SK-N-MC (cell line): ENCODE measurements around the gene BCAR3.
"Not testable (repeated sequence)": the region's sequence is repeated elsewhere in the genome, so short reads cannot be mapped to it uniquely, and the experiment has no call there.

Experiments
- DNase-seq: peaks from one replicate; pipeline ENCODE4 v3.0.0-alpha.2; 2011; ENCODE audit warnings: low read depth, low spot score
- H3K27ac ChIP-seq: fragments of 200-600 bp; sonication (generic); 2 replicates; pipeline ENCODE4 v1.5.1; 2016; ENCODE audit warnings: mixed run types
- H3K36me3 ChIP-seq: fragments of 200-600 bp; sonication (generic); 2 replicates; pipeline ENCODE4 v1.6.1; 2017; ENCODE audit warnings: antibody characterized with exemption, low read length, mixed read lengths; ENCODE audit not compliant: insufficient read depth
- H3K4me3 ChIP-seq: fragments of 200-600 bp; sonication (generic); 2 replicates; pipeline ENCODE4 v1.5.1; 2016
- H3K9ac ChIP-seq: fragments of 200-600 bp; sonication (generic); 2 replicates; pipeline ENCODE4 v1.8.0; 2017; ENCODE audit warnings: mixed run types, mixed read lengths; ENCODE audit not compliant: insufficient read length
- H3K9me3 ChIP-seq: fragments of 200-600 bp; sonication (generic); 2 replicates; pipeline ENCODE4 v1.6.1; 2017; ENCODE audit warnings: low read depth, mild to moderate bottlenecking, antibody characterized with exemption, low read length, moderate library complexity, mixed read lengths
- EZH2 ChIP-seq: fragments of 200-600 bp; sonication (generic); IDR thresholded peaks from one replicate; pipeline ENCODE4 v1.6.1; 2017; ENCODE audit warnings: antibody characterized with exemption
- FOXP2 ChIP-seq: optimal IDR thresholded peaks from 2 replicates; pipeline ENCODE3; 2011; ENCODE audit warnings: mild to moderate bottlenecking, moderate library complexity; ENCODE audit not compliant: insufficient read depth; ENCODE audit errors: extremely low read length, control extremely low read depth
- POLR2AphosphoS5 ChIP-seq: IDR thresholded peaks from 2 replicates; pipeline ENCODE4 v1.6.1; 2012; ENCODE audit warnings: mild to moderate bottlenecking, low read depth, low read length, borderline replicate concordance

The BCAR3 gene

GRCh38 chr1:93678491-93678890, 3.1 kb downstream of the BCAR3 start:
- Histone ChIP-seq H3K4me3 (no peak overlapping the region), H3K9me3 (no peaks in the 10 kb centered on the region), H3K27ac (no peak overlapping the region), H3K9ac (no peak overlapping the region), H3K36me3 (no peaks in the 10 kb centered on the region)
- no peak for DNase-seq
- TF ChIP-seq FOXP2 (no peak), EZH2 (no peak), POLR2AphosphoS5 (no peak)

- TF ChIP-seq EZH2 (no peak), POLR2AphosphoS5 (no peak), FOXP2 (no peak)
- Histone ChIP-seq H3K27ac (no peak overlapping the region), H3K9me3 (no peaks in the 10 kb centered on the region), H3K9ac (no peak overlapping the region), H3K4me3 (no peak overlapping the region), H3K36me3 (no peaks in the 10 kb centered on the region)
- DNase-seq: no peak
Measured at GRCh38 chr1:93677729-93678128, 3.9 kb downstream of the BCAR3 start.

- Histone ChIP-seq H3K9ac (no peak overlapping the region), H3K36me3 (no peaks in the 10 kb centered on the region), H3K4me3 (no peak overlapping the region), H3K27ac (no peak overlapping the region), H3K9me3 (no peaks in the 10 kb centered on the region)
- no peak for DNase-seq
- TF ChIP-seq EZH2 (no peak), FOXP2 (no peak), POLR2AphosphoS5 (no peak)
Measured at GRCh38 chr1:93676427-93676826, 5.2 kb downstream of the BCAR3 start.

- no peaks in the 10 kb centered on the region for H3K9me3 ChIP-seq
- no peak overlapping the region for H3K4me3 ChIP-seq
- H3K27ac ChIP-seq: no peak overlapping the region
- no peak for DNase-seq
- H3K9ac ChIP-seq: no peak overlapping the region
- TF ChIP-seq FOXP2: no peak
- no peak for TF ChIP-seq POLR2AphosphoS5
- no peak for TF ChIP-seq EZH2
- H3K36me3 ChIP-seq: no peaks in the 10 kb centered on the region
Measured at GRCh38 chr1:93675931-93676330, 5.7 kb downstream of the BCAR3 start.

GRCh38 chr1:93675271-93675670, 6.4 kb downstream of the BCAR3 start:
- Histone ChIP-seq H3K9me3 (no peaks in the 10 kb centered on the region), H3K9ac (no peak overlapping the region), H3K27ac (no peak overlapping the region), H3K36me3 (no peaks in the 10 kb centered on the region), H3K4me3 (no peak overlapping the region)
- no peak for TF ChIP-seq EZH2
- no peak for TF ChIP-seq FOXP2
- no peak for TF ChIP-seq POLR2AphosphoS5
- no peak for DNase-seq

GRCh38 chr1:93674071-93674470, 7.6 kb downstream of the BCAR3 start:
- H3K27ac ChIP-seq, H3K36me3 ChIP-seq: not testable (repeated sequence)

GRCh38 chr1:93673163-93673829, 8.3 kb downstream of the BCAR3 start:
- Histone ChIP-seq H3K4me3 (no peak overlapping the region), H3K27ac (no peak overlapping the region), H3K9ac (no peak overlapping the region), H3K36me3 (no peaks in the 10 kb centered on the region), H3K9me3 (no peaks in the 10 kb centered on the region)
- TF ChIP-seq EZH2 (no peak), POLR2AphosphoS5 (no peak), FOXP2 (no peak)
- no peak for DNase-seq

More at GRCh38 chr1:93674071-93674470, 7.6 kb downstream of the BCAR3 start:
- H3K9me3 ChIP-seq, H3K4me3 ChIP-seq, H3K9ac ChIP-seq, DNase-seq: not testable (repeated sequence)

GRCh38 chr1:93672477-93673162, 9.0 kb downstream of the BCAR3 start:
- Histone ChIP-seq H3K9ac (no peak overlapping the region), H3K36me3 (no peaks in the 10 kb centered on the region), H3K27ac (no peak overlapping the region), H3K9me3 (no peaks in the 10 kb centered on the region), H3K4me3 (no peak overlapping the region)
- TF ChIP-seq FOXP2 (no peak), POLR2AphosphoS5 (no peak), EZH2 (no peak)
- DNase-seq: no peak

- no peak overlapping the region for H3K4me3 ChIP-seq
Measured at GRCh38 chr1:93672069-93672468, 9.6 kb downstream of the BCAR3 start.

More at GRCh38 chr1:93672069-93672468, 9.6 kb downstream of the BCAR3 start:
- Histone ChIP-seq H3K9ac (no peak overlapping the region), H3K9me3 (no peaks in the 10 kb centered on the region), H3K36me3 (no peaks in the 10 kb centered on the region), H3K27ac (no peak overlapping the region)
- DNase-seq: no peak
- TF ChIP-seq FOXP2: no peak
- TF ChIP-seq POLR2AphosphoS5: no peak
- TF ChIP-seq EZH2: no peak
